ENCODE measurements around the gene ANO9.
"Not testable (repeated sequence)": the region's sequence is repeated elsewhere in the genome, so short reads cannot be mapped to it uniquely, and the experiment has no call there.

Gene ANO9

GRCh38 chr11:472272-472671 is 30.5 kb upstream of the ANO9 start:
- no peak for DNase-seq (ENCODE audit: low read depth in 2 of 2, low spot score in 1 of 2)

- no peak for DNase-seq (ENCODE audit: low read depth in 2 of 2, low spot score in 1 of 2)
Measured at GRCh38 chr11:471468-472145, 29.8 kb upstream of the ANO9 start.

GRCh38 chr11:469684-470560 is 28.1 kb upstream of the ANO9 start:
- no peak for DNase-seq (ENCODE audit: low read depth in 2 of 2, low spot score in 1 of 2)

- DNase-seq (ENCODE audit: low read depth in 2 of 2, low spot score in 1 of 2): not testable (repeated sequence)
Measured at GRCh38 chr11:469026-469683, 27.3 kb upstream of the ANO9 start.

GRCh38 chr11:468493-468892 is 26.7 kb upstream of the ANO9 start:
- no peak for DNase-seq (ENCODE audit: low read depth in 2 of 2, low spot score in 1 of 2)

- DNase-seq (ENCODE audit: low read depth in 2 of 2, low spot score in 1 of 2): no peak
Measured at GRCh38 chr11:468036-468435, 26.2 kb upstream of the ANO9 start.

GRCh38 chr11:465896-466530 is 24.2 kb upstream of the ANO9 start:
- DNase-seq (ENCODE audit: low read depth in 2 of 2, low spot score in 1 of 2): no peak

- DNase-seq (ENCODE audit: low read depth in 2 of 2, low spot score in 1 of 2): no peak
Measured at GRCh38 chr11:464316-464715, 22.5 kb upstream of the ANO9 start.

- no peak for DNase-seq (ENCODE audit: low read depth in 2 of 2, low spot score in 1 of 2)
Measured at GRCh38 chr11:462107-462890, 20.5 kb upstream of the ANO9 start.

- DNase-seq (ENCODE audit: low read depth in 2 of 2, low spot score in 1 of 2): no peak
Measured at GRCh38 chr11:461626-462025, 19.8 kb upstream of the ANO9 start.

- DNase-seq (ENCODE audit: low read depth in 2 of 2, low spot score in 1 of 2): no peak
Measured at GRCh38 chr11:460331-461199, 18.8 kb upstream of the ANO9 start.

GRCh38 chr11:459511-460220 is 17.9 kb upstream of the ANO9 start:
- no peak for DNase-seq (ENCODE audit: low read depth in 2 of 2, low spot score in 1 of 2)

- no peak for DNase-seq (ENCODE audit: low read depth in 2 of 2, low spot score in 1 of 2)
Measured at GRCh38 chr11:457111-457760, 15.4 kb upstream of the ANO9 start.

- no peak for DNase-seq (ENCODE audit: low read depth in 2 of 2, low spot score in 1 of 2)
Measured at GRCh38 chr11:456533-456932, 14.7 kb upstream of the ANO9 start.

GRCh38 chr11:455566-456147 is 13.8 kb upstream of the ANO9 start:
- no peak for DNase-seq (ENCODE audit: low read depth in 2 of 2, low spot score in 1 of 2)

- no peak for DNase-seq (ENCODE audit: low read depth in 2 of 2, low spot score in 1 of 2)
Measured at GRCh38 chr11:454801-455565, 13.2 kb upstream of the ANO9 start.

- no peak for DNase-seq (ENCODE audit: low read depth in 2 of 2, low spot score in 1 of 2)
Measured at GRCh38 chr11:454043-454442, 12.2 kb upstream of the ANO9 start.

GRCh38 chr11:453564-453963 is 11.8 kb upstream of the ANO9 start:
- no peak for DNase-seq (ENCODE audit: low read depth in 2 of 2, low spot score in 1 of 2)

All from stimulated activated CD8-positive, alpha-beta memory T cell treated with anti-CD3 and anti-CD28 coated beads, Interleukin-4, amount 100 ng/mL, for 4 hours (primary cell).